ENCODE measurements around the gene CGB7. TPM values are rescaled to one million over a fixed set of nuclear protein-coding genes. Genes with fewer than 3 reads are reported as not detected.

The CGB7 gene
- total RNA-seq, 4 donors from 2014 or later: not detected

DNA sequence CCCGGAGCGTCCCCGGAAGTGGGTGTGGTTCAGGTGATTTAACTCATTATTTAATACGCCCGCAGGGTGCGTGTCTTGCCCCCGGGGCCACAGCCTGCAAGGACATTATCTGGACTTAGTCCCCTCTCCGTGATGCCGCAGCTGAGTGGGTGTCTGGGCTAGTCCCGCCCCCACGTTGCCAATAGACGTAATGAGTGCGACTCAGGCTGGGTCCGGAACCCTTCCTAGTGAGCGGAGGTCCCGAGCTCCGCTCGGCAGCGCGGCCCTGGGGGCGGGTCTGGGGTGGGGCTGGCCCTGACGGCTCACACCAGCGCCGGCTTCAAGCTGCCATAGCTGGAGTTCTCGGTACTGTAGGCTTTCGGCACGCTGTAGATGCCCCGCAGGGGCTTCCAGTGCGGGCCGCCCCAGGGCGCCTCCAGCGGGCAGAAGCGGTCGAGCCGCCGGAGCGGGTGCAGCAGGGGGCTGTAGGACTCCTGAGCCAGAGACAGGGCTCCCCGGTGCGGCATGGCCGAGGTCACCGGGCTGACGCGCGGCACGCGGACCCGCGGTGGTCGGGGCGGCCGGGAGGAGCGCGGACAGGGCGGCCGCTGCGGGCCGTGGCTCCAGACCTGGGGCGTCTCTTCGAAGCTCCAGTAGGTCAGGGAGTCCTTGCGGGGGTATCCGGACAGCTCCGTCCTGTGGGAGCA lies 39.7 kb downstream of the CGB7 start:
- TF ChIP-seq, protein P1, sequence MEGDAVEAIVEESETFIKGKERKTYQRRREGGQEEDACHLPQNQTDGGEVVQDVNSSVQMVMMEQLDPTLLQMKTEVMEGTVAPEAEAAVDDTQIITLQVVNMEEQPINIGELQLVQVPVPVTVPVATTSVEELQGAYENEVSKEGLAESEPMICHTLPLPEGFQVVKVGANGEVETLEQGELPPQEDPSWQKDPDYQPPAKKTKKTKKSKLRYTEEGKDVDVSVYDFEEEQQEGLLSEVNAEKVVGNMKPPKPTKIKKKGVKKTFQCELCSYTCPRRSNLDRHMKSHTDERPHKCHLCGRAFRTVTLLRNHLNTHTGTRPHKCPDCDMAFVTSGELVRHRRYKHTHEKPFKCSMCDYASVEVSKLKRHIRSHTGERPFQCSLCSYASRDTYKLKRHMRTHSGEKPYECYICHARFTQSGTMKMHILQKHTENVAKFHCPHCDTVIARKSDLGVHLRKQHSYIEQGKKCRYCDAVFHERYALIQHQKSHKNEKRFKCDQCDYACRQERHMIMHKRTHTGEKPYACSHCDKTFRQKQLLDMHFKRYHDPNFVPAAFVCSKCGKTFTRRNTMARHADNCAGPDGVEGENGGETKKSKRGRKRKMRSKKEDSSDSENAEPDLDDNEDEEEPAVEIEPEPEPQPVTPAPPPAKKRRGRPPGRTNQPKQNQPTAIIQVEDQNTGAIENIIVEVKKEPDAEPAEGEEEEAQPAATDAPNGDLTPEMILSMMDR (IDR thresholded peaks at IDR 0.05): peak in 2 of 4 experiments; percentile 37 to 38
- TF ChIP-seq POLR2A (IDR thresholded peaks at IDR 0.05): no peak
- Histone ChIP-seq H3K36me3 (no peaks in the 10 kb centered on the region), H3K27ac (no peak overlapping the region), H3K4me3 (peak overlapping the region; percentile 30 to 31), H3K27me3 (no peaks in the 10 kb centered on the region), H3K4me1 (peaks cover 0 to 7% of the 10 kb centered on the region in 2 donors), H3K9me3 (no peaks in the 10 kb centered on the region)
- DNase-seq: peak in 1 of 2 donors; percentile 41
- intact Hi-C loops (cut with DNase I; ENCODE audit: low total_unique reads): no loop called here

DNA sequence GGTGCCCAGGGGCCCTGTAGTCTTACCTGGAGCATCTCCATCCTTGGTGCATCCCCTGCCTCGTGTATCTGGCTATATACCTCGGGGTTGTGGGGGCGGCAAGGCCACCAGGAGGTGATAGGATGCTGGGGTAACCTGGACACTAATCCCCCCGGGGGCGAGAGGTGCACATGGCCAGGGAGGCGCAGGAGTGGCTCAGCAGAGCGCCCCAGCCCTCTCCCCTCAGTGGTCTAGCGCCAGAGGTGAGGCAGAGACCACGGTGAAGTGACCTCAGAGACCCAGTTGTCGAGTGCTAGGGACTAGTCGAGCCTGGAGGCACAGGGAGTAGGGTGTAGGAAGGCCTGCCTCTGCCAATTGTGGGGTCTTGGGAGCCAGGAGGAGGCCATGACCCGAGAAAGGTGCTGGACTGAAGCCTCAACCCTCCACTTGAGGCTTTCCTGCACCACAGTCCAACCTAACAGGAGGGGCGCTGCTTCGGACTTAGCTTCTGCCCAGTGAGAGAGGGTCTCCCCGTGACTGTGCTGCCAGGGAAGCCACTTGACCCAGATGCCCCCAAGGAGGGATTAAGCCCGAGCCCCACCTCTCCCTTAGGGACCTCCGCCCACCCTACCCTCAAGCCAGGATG lies 40.4 kb downstream of the CGB7 start, which contains the start of gene LHB:
Gene LHB, minus strand, starts transcription at position 51 of the 625 bp plus-strand sequence. Its CDS starts 10 bp downstream, at position 41.
- Histone ChIP-seq H3K4me1 (peaks cover 0 to 7% of the 10 kb centered on the region in 2 donors), H3K27me3 (no peaks in the 10 kb centered on the region), H3K27ac (no peak within 1 kb of the TSS), H3K36me3 (no peaks in the 10 kb centered on the region), H3K9me3 (no peaks in the 10 kb centered on the region), H3K4me3 (peak within 1 kb of the TSS; percentile 30 to 31)
- intact Hi-C loops (cut with DNase I; ENCODE audit: low total_unique reads): no loop called here
- no peak for TF ChIP-seq POLR2A (IDR thresholded peaks at IDR 0.05)
- TF ChIP-seq, protein P1 (IDR thresholded peaks at IDR 0.05): no peak
- no peak for DNase-seq

DNA sequence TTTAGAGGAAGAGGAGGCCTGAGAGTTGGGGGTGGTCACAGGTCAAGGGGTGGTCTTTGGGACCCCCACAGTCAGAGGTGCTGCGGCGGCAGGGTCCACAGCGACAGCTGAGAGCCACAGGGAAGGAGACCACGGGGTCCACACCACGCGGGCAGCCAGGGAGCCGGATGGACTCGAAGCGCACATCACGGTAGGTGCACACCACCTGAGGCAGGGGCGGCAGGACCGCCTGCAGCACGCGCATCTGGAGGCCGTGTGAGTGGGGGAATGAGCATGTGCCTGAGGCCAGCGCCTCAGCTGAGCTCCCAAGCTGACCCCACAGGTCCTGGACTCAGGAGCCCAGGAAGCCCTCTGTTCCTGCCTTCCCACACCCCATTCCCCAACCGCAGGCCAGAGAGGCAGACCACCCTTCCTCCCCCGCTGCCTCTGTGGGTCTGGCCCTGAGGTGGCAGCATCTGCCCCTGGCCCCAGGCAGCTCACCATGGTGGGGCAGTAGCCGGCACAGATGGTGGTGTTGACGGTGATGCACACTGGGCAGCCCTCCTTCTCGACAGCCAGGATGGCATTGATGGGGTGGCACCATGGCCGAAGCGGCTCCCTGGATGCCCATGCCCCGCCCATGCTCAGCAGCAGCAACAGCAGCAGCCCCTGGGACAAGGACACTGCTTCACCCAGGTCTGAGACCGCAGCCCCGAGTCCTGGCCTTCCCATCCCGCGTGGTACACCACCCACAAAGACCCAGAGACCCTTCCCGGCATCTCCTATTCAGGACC lies 41.3 kb downstream of the CGB7 start:
- intact Hi-C loops (cut with DNase I; ENCODE audit: low total_unique reads): no loop called here
- Histone ChIP-seq H3K36me3 (no peaks in the 10 kb centered on the region), H3K27ac (no peak overlapping the region), H3K4me1 (peaks cover 0 to 7% of the 10 kb centered on the region in 2 donors), H3K4me3 (no peak overlapping the region), H3K9me3 (no peaks in the 10 kb centered on the region), H3K27me3 (no peaks in the 10 kb centered on the region)
- no peak for DNase-seq
- no peak for TF ChIP-seq POLR2A (IDR thresholded peaks at IDR 0.05)
- TF ChIP-seq, protein P1 (IDR thresholded peaks at IDR 0.05): no peak

DNA sequence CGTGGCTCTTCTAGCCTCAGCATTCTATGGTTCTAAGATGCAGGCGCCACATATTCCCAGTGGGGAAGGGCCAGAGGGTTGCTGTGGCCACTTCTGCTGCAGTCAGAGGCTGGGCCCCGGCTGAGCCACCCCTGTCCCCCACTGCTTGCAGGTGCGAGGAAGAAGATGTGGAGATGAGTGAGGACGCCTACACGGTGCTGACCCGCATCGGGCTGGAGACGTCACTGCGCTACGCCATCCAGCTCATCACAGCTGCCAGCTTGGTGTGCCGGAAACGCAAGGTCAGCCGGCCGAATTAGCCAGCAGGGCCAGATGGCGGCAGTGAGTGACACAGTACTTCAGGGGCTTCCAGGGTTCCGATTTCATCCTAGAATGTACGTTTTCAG lies 42.7 kb downstream of the CGB7 start:
- no peaks in the 10 kb centered on the region for H3K27me3 ChIP-seq
- H3K4me1 ChIP-seq: peaks cover 0 to 7% of the 10 kb centered on the region in 2 donors
- no peak overlapping the region for H3K27ac ChIP-seq
- H3K36me3 ChIP-seq: no peaks in the 10 kb centered on the region
- H3K4me3 ChIP-seq: no peak overlapping the region
- intact Hi-C loops (cut with DNase I; ENCODE audit: low total_unique reads): no loop called here
- TF ChIP-seq, protein P1 (IDR thresholded peaks at IDR 0.05): no peak
- TF ChIP-seq POLR2A (IDR thresholded peaks at IDR 0.05): no peak
- H3K9me3 ChIP-seq: no peaks in the 10 kb centered on the region
- DNase-seq: no peak
